GM10266 (cell line): ENCODE data around the gene GBA3.

Experiments
- DNase-seq: peaks from one replicate; pipeline ENCODE4 v3.0.0; 2012; ENCODE audit errors: extremely low spot score
- TF ChIP-seq, protein P1 (sequence below): IDR thresholded peaks from 2 replicates; pipeline ENCODE4 v1.5.1; 2012; ENCODE audit warnings: mild to moderate bottlenecking, low read depth; ENCODE audit not compliant: control insufficient read depth, insufficient read depth; ENCODE audit errors: missing control alignments

The GBA3 gene

DNA sequence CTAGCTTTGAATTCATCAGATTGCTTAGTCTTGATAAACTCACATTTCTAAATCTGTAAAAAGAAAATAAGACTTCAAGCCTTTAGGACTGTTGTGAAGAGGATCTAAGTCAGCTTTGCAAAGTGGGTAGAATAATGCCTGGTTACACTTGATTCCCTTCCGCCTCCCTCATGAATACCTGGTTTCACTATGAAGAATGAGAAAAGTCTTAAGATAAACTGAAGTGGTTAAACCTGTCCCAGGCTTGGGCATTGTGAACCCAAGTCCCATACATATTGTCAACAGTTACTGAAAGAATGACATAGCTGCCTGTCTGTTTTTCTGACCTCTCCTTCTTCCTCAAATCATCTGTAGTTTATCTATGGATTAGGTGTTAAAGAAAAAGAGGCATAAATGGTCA is 16.7 kb upstream of the GBA3 start:
- DNase-seq, result no peak
- TF ChIP-seq, protein P1, sequence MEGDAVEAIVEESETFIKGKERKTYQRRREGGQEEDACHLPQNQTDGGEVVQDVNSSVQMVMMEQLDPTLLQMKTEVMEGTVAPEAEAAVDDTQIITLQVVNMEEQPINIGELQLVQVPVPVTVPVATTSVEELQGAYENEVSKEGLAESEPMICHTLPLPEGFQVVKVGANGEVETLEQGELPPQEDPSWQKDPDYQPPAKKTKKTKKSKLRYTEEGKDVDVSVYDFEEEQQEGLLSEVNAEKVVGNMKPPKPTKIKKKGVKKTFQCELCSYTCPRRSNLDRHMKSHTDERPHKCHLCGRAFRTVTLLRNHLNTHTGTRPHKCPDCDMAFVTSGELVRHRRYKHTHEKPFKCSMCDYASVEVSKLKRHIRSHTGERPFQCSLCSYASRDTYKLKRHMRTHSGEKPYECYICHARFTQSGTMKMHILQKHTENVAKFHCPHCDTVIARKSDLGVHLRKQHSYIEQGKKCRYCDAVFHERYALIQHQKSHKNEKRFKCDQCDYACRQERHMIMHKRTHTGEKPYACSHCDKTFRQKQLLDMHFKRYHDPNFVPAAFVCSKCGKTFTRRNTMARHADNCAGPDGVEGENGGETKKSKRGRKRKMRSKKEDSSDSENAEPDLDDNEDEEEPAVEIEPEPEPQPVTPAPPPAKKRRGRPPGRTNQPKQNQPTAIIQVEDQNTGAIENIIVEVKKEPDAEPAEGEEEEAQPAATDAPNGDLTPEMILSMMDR, result no peak

DNA sequence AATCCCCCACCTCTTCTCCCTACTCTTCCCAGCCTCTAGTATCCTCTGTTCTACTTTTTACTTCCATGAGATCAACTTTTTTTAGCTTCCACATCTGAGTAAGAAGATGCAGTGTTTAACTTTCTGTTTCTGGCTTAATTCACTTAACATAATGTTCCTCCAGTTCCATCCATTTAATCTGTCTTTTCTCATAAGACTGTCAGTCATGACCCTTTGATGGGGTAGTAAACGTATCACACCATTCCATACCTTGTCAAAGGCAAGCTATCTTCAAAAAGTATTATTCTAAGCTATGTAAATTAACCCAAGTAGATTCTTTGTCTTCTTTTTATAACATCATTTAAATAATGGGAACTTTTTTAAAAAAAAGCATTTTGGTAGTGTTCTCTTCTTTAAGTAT is 15.0 kb upstream of the GBA3 start:
- no peak for DNase-seq
- TF ChIP-seq, protein P1, result no peak

DNA sequence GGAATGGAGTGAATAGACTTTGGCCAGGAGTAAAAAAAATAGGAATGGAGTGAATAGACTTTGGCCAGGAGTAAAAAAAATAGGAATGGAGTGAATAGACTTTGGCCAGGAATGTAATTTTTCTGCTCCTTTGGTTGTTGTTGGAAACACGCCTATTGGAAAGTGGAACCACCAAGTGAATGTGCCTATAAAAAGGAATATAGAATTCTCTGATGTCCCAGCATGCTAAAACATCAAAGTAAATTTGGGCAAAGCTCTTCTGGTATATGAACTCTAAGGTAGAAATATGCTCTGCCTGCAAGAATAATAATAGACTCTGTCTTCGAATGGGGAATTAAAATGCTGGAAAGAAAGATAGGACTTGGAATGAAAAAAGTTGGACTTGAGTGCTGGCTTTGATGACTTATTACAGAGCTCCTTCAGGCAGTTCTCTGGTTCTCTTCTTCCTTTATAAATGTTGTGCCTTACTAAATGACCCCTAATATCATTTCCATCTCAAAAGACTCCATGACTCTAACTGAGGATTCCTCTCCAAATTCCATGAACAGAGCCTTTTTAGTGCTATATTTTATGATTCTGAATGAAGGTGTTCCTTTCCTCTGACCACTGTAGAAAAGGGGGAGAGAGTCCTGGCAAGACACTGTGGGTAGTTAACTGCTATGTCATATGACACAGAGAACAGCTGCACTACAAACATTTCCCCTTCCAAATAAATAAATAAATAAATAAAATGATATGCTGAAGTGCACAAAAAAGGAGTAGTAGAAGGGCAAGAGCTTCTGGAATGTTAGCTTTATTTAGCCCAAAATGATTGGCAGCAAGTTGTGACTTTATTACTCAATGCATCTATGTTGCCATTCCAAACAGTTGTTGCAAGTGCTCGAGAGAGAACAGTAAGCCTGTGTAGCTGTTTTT is 13.5 kb upstream of the GBA3 start:
- no peak for DNase-seq
- TF ChIP-seq, protein P1, result no peak

DNA sequence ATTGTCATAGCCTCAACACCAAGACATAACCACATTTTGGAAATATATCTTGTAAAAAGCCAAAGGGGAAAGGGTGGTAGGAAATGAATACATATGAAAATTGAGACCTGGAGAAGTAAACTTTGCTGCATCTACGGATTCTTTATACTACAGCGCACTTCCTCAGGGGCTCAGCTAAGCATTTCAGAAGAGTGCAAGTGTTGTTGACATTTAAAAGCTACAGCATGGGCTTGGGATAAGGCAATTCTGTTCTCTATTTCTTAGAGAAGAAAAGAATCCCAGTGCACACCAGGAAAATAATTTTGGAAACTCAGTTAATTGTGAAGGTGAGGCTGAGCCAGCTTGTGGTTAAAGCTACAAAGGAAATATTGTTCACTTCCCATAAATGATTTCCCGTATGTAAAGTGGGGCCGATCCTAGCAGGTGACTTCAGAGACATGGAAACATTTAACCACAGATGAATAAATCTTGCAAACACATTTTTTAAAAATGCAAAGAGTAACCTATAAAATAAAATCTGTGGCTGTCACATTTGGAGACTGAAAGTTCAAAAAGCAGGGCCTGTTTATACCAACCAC is 12.6 kb upstream of the GBA3 start:
- no peak for DNase-seq
- TF ChIP-seq, protein P1, result no peak

DNA sequence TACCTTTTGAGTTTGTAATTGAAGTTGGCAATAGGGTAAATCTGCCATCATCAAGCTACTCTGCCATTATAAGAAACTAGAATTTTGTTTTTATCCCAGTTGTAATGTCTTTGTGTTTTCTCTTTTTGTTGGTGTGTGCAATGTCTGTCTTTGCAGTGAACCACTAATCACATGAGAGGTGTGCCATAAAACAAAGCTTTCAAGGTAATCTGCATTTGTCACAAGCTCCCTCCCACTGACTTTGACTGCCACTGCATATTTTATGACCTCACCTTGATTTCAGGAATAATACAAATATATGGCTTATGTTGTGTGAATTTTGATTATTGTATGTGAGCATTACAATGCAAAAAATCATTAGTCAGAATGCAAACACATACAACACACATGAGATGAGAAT is 9.0 kb upstream of the GBA3 start:
- TF ChIP-seq, protein P1, result no peak
- no peak for DNase-seq

DNA sequence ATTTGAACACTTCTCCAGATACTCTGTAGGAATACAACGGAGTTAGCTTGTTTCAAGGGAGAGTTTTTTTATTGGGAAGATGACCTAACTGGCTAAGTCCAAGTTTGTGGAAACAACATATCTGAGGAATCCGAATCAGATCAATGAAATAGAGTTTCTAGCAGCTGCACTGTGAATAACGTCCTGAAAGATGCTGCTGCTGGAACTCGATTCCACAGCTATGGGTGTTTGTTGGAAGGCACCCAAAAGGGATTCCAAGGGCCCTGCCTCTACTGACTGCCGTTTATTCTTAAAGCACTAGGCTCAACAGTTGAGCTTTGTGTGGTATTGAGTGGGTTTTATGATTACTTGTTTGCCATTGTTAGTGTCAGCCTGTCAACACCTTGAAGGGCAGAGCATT is 6.6 kb upstream of the GBA3 start:
- TF ChIP-seq, protein P1, result no peak
- DNase-seq, result no peak

DNA sequence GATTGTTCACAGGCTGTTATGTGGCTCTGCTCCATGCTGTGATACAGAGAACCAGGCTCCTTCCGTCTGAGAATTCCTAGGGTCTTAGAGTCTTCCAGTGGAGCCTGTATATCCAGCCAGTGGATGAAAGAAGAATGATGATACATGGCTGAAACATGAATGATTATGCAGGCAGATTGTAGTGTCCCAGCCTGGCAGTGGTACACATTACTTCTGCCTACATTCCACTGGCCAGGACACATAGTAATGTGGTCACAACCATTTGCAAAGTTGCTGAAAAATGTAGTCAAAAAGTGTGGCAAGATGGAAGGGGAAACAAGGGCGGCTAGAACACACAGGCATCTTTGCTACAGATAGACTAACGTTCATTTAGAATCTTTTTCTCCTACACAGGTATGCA is 4.5 kb upstream of the GBA3 start:
- DNase-seq, result no peak
- TF ChIP-seq, protein P1, result no peak
